Measurements from ENCODE around the gene LCOR. TPM values are rescaled to one million over a fixed set of nuclear protein-coding genes. Genes with fewer than 3 reads are reported as not detected.

LCOR gene
- total and polyA plus RNA-seq, 9 of the 15 experiments (the other 6 are each of a cell fraction or from before 2014, with no cell fraction given): 3.6 to 25.2 (median 14.4) TPM

GRCh38 chr10:96960872-96961271 is 128.8 kb downstream of the LCOR start (continued):
- no peak for TF ChIP-seq CHD1 (IDR thresholded peaks at IDR 0.05; ENCODE audit: low read length)
- TF ChIP-seq SRSF7 (optimal IDR thresholded peaks at IDR 0.05; ENCODE audit: low read depth, low read length): no peak
- no peak for TF ChIP-seq SMAD4 (CRISPR knock-in tag; conservative IDR thresholded peaks at IDR 0.05)
- TF ChIP-seq, protein P1, sequence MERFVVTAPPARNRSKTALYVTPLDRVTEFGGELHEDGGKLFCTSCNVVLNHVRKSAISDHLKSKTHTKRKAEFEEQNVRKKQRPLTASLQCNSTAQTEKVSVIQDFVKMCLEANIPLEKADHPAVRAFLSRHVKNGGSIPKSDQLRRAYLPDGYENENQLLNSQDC (CRISPR knock-in tag; IDR thresholded peaks at IDR 0.05): no peak
- no peak for TF ChIP-seq HNRNPLL (IDR thresholded peaks at IDR 0.05; ENCODE audit: low read depth, low read length, poor library complexity, severe bottlenecking)
- TF ChIP-seq NCOA4 (IDR thresholded peaks at IDR 0.05; ENCODE audit: partially characterized antibody): no peak

DNA sequence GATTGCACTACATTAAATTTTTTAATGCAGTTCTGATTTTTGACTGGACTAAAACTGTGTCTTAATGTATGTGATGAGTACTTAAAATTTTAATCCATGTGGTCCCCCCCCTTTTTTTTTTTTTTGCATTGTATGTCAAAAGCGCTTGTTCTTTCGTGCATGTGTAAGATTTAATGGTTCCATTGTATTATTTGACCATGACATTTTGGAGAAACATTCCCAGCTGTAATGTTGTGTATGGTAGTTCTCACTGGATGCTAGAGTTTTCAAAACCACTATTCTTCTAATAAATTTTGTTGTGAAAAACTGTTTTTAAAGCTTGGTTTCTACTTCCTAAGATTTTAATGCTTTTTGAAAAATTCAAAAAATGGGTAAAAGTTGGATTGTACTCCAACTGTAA is 132.0 kb downstream of the LCOR start:
- Histone ChIP-seq H3K9me1 (ENCODE audit: control insufficient read depth, insufficient read depth, low read length) (no peaks in the 10 kb centered on the region), H3K27ac (ENCODE audit: extremely low read depth, low read depth, low read length) (no peak overlapping the region), H3K27me3 (ENCODE audit: control insufficient read depth in 2 of 2, insufficient read depth in 2 of 2, low read length in 2 of 2) (no peaks in the 10 kb centered on the region), H3K9ac (ENCODE audit: insufficient read depth in 1 of 2, low read depth in 2 of 2, low read length in 2 of 2) (no peak overlapping the region), H3K9me3 (replicated peaks; ENCODE audit: control insufficient read depth, insufficient read depth, low read depth, low read length) (no peaks in the 10 kb centered on the region), H3K4me1 (replicated peaks in 1 of 2; ENCODE audit: control insufficient read depth in 2 of 2, insufficient read depth in 2 of 2, low read length in 2 of 2) (no peaks in the 10 kb centered on the region), H2AFZ (ENCODE audit: low read depth, low read length) (no peak overlapping the region), H3K4me2 (ENCODE audit: insufficient read depth, low read length) (no peak overlapping the region), H3K79me2 (ENCODE audit: control insufficient read depth, insufficient read depth, low read length) (no peaks in the 10 kb centered on the region), H4K20me1 (replicated peaks; ENCODE audit: control insufficient read depth, insufficient read depth, low read length) (no peaks in the 10 kb centered on the region), H3K4me3 (no peak overlapping the region), H3K36me3 (ENCODE audit: control insufficient read depth, insufficient read depth, low read length) (no peaks in the 10 kb centered on the region)
- no peak for DNase-seq (ENCODE audit: extremely low read depth in 1 of 4, low spot score in 3 of 4)
- WGBS (ENCODE audit: insufficient coverage, low coverage, missing lambda C conversion rate): 94% methylated on average over 2 of the region's 2 CpGs
- ATAC-seq: no peak
- no peak for FAIRE-seq
- no TSS peak for BruUV-seq (replicated peaks)
- intact Hi-C loops (cut with micrococcal nuclease) (no loop called here), in situ Hi-C loops (cut with MboI) (no loop called here)
- ChIA-PET CTCF (ENCODE audit: low intra/inter-chr PET ratio) (no interaction called here), POLR2A (no interaction called here)
- no peak for TF ChIP-seq CSDE1 (IDR thresholded peaks at IDR 0.05)
- TF ChIP-seq NCOA6 (IDR thresholded peaks at IDR 0.05): no peak
- no peak for TF ChIP-seq KLF16 (IDR thresholded peaks at IDR 0.05)
- TF ChIP-seq ZBTB1 (CRISPR knock-in tag; IDR thresholded peaks at IDR 0.05; ENCODE audit: borderline replicate concordance, low read depth): no peak
- no peak for TF ChIP-seq FIP1L1 (IDR thresholded peaks at IDR 0.05; ENCODE audit: low read depth, low read length, poor library complexity, severe bottlenecking)
- TF ChIP-seq CBX5 (IDR thresholded peaks at IDR 0.05; ENCODE audit: borderline replicate concordance, low read depth): no peak
- TF ChIP-seq ZKSCAN8 (CRISPR knock-in tag; IDR thresholded peaks at IDR 0.05): no peak
- TF ChIP-seq, protein P2, sequence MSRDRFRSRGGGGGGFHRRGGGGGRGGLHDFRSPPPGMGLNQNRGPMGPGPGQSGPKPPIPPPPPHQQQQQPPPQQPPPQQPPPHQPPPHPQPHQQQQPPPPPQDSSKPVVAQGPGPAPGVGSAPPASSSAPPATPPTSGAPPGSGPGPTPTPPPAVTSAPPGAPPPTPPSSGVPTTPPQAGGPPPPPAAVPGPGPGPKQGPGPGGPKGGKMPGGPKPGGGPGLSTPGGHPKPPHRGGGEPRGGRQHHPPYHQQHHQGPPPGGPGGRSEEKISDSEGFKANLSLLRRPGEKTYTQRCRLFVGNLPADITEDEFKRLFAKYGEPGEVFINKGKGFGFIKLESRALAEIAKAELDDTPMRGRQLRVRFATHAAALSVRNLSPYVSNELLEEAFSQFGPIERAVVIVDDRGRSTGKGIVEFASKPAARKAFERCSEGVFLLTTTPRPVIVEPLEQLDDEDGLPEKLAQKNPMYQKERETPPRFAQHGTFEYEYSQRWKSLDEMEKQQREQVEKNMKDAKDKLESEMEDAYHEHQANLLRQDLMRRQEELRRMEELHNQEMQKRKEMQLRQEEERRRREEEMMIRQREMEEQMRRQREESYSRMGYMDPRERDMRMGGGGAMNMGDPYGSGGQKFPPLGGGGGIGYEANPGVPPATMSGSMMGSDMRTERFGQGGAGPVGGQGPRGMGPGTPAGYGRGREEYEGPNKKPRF (IDR thresholded peaks at IDR 0.05; ENCODE audit: low read depth, low read length): no peak
- no peak for TF ChIP-seq RFX7 (CRISPR knock-in tag; IDR thresholded peaks at IDR 0.05)
- TF ChIP-seq, protein P3, sequence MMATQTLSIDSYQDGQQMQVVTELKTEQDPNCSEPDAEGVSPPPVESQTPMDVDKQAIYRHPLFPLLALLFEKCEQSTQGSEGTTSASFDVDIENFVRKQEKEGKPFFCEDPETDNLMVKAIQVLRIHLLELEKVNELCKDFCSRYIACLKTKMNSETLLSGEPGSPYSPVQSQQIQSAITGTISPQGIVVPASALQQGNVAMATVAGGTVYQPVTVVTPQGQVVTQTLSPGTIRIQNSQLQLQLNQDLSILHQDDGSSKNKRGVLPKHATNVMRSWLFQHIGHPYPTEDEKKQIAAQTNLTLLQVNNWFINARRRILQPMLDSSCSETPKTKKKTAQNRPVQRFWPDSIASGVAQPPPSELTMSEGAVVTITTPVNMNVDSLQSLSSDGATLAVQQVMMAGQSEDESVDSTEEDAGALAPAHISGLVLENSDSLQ (IDR thresholded peaks at IDR 0.05): no peak
- no peak for TF ChIP-seq TAF9B (IDR thresholded peaks at IDR 0.05; ENCODE audit: partially characterized antibody)
